Endothelial cell of umbilical vein (primary cell): ENCODE data around the gene NACA. TPM values are rescaled to one million over a fixed set of nuclear protein-coding genes. Genes with fewer than 3 reads are reported as not detected.

Experiments used
- BruUV-seq: library from RNA; stranded (reverse); fragments of 400-500 nt; replicated peaks from 2 replicates; lab custom pipeline; 2021; lab: Mats Ljungman, UMichigan
- CTCF ChIA-PET: fragments of 300-600, 350-600 bp; sonication (Branson Sonifier 250); formaldehyde crosslinking; loops from one replicate; lab custom pipeline; 2021; ENCODE audit warnings: antibody characterized with exemption, inconsistent platforms; lab: Charles Lee
- POLR2A ChIA-PET: fragments of 300-600, 350-600 bp; sonication (Branson Sonifier 250); formaldehyde crosslinking; loops from one replicate; lab custom pipeline; 2021; ENCODE audit warnings: antibody characterized with exemption, inconsistent platforms; lab: Charles Lee
- DNase-seq: peaks from one replicate; pipeline ENCODE4 v3.0.0-alpha.2; 2011; ENCODE audit warnings: low read depth, low spot score
- FAIRE-seq: peaks from 2 replicates; lab custom pipeline; 2011; peaks lifted over from hg19 to GRCh38; lab: Jason Lieb, UNC
- H2AFZ ChIP-seq: 2 replicates; pipeline ENCODE4 v1.6.0; 2012; ENCODE audit warnings: low read depth, low read length, control low read depth, inconsistent platforms
- H3K27ac ChIP-seq: 2 replicates; pipeline ENCODE4 v1.5.1; 2011; ENCODE audit warnings: low read depth, mild to moderate bottlenecking, control low read depth, low read length, moderate library complexity; ENCODE audit not compliant: insufficient read depth
- H3K27me3 ChIP-seq, 2 experiments: 2 replicates each; pipeline versions ENCODE4 v1.6.0 to v1.6.1; 2011; ENCODE audit warnings: low read length in 2 of 2, mixed read lengths in 1 of 2; ENCODE audit not compliant: control insufficient read depth in 2 of 2, insufficient read depth in 2 of 2
- H3K36me3 ChIP-seq, 2 experiments: 2 replicates in 1 of 2; 3 replicates in 1 of 2; pipeline ENCODE4 v1.5.1; 2011; ENCODE audit warnings: low read length in 2 of 2, mild to moderate bottlenecking in 1 of 2, moderate library complexity in 1 of 2; ENCODE audit not compliant: control insufficient read depth in 2 of 2, insufficient read depth in 2 of 2; ENCODE audit errors: extremely low read depth in 1 of 2
- H3K4me1 ChIP-seq: 3 replicates; pipeline ENCODE4 v1.5.1; 2011; ENCODE audit warnings: mild to moderate bottlenecking, low read length; ENCODE audit not compliant: control insufficient read depth, insufficient read depth; ENCODE audit errors: extremely low read depth
- H3K4me2 ChIP-seq: 2 replicates; pipeline ENCODE4 v1.6.1; 2011; ENCODE audit warnings: low read length, control low read depth, mixed read lengths; ENCODE audit not compliant: insufficient read depth
- H3K4me3 ChIP-seq, 3 experiments: fragments of 200-600 bp in 1 of 3; sonication (generic), shearing (Covaris generic) in 1 of 3; replicated peaks in 1 of 3; 2 replicates each; pipeline ENCODE4 v1.5.1; 2011 to 2016; ENCODE audit warnings: control low read depth in 3 of 3, low read length in 3 of 3, mild to moderate bottlenecking in 2 of 3, inconsistent platforms in 1 of 3, low read depth in 1 of 3, moderate library complexity in 1 of 3; ENCODE audit not compliant: insufficient read depth in 1 of 3
- H3K79me2 ChIP-seq: 2 replicates; pipeline ENCODE4 v1.6.0; 2012; ENCODE audit warnings: low read length, inconsistent platforms; ENCODE audit not compliant: control insufficient read depth, insufficient read depth
- H3K9ac ChIP-seq: replicated peaks from 2 replicates; pipeline ENCODE3; 2011; ENCODE audit warnings: low read length, control low read depth; ENCODE audit not compliant: insufficient read depth; ENCODE audit errors: extremely low read depth
- H3K9me1 ChIP-seq: replicated peaks from 3 replicates; pipeline ENCODE4 v1.6.0; 2011; ENCODE audit warnings: mild to moderate bottlenecking, low read length; ENCODE audit not compliant: control insufficient read depth, insufficient read depth; ENCODE audit errors: extremely low read depth
- H3K9me3 ChIP-seq: replicated peaks from 2 replicates; pipeline ENCODE4 v1.5.1; 2012; ENCODE audit warnings: low read length, inconsistent platforms; ENCODE audit not compliant: control insufficient read depth, insufficient read depth
- H4K20me1 ChIP-seq: replicated peaks from 2 replicates; pipeline ENCODE3; 2011; ENCODE audit warnings: mild to moderate bottlenecking, low read length; ENCODE audit not compliant: control insufficient read depth, insufficient read depth; ENCODE audit errors: extremely low read depth
- CTCF ChIP-seq, 2 donors: IDR thresholded peaks; 1 replicate in 1 of 2; 2 replicates in 1 of 2; pipeline ENCODE4 v1.5.1; 2011; ENCODE audit warnings: low read length in 2 of 2, mild to moderate bottlenecking in 2 of 2, moderate library complexity in 2 of 2, control low read depth in 1 of 2, inconsistent platforms in 1 of 2, low read depth in 1 of 2; ENCODE audit not compliant: insufficient read depth in 1 of 2; ENCODE audit errors: extremely low read depth in 1 of 2
- EZH2 ChIP-seq: IDR thresholded peaks from 2 replicates; pipeline ENCODE4 v1.6.1; 2012; ENCODE audit warnings: borderline replicate concordance, low read depth, mild to moderate bottlenecking, moderate library complexity, low read length, inconsistent platforms; ENCODE audit not compliant: severe bottlenecking
- FOS ChIP-seq: IDR thresholded peaks from 2 replicates; pipeline ENCODE4 v1.6.1; 2011; ENCODE audit warnings: mild to moderate bottlenecking, low read length, moderate library complexity, borderline replicate concordance; ENCODE audit not compliant: insufficient read depth
- GATA2 ChIP-seq: IDR thresholded peaks from 2 replicates; pipeline ENCODE4 v1.7.0; 2011; ENCODE audit warnings: low read depth, mild to moderate bottlenecking, moderate library complexity, mixed read lengths, low read length; ENCODE audit not compliant: insufficient read length, insufficient read depth
- JUN ChIP-seq: IDR thresholded peaks from 2 replicates; pipeline ENCODE4 v1.6.1; 2011; ENCODE audit warnings: borderline replicate concordance, low read depth; ENCODE audit not compliant: insufficient read length, insufficient read depth
- MAX ChIP-seq: IDR thresholded peaks from 2 replicates; pipeline ENCODE4 v1.6.1; 2011; ENCODE audit not compliant: insufficient read depth, insufficient read length
- MYC ChIP-seq: IDR thresholded peaks from one replicate; pipeline ENCODE4 v1.6.1; 2011; ENCODE audit warnings: mild to moderate bottlenecking, low read depth, low read length
- POLR2A ChIP-seq: IDR thresholded peaks from 2 replicates; pipeline ENCODE4 v1.6.1; 2012; ENCODE audit warnings: low read depth, mild to moderate bottlenecking, control low read depth, low read length
- POLR2AphosphoS5 ChIP-seq: IDR thresholded peaks from 2 replicates; pipeline ENCODE4 v1.6.1; 2012; ENCODE audit warnings: low read depth, mild to moderate bottlenecking, control low read depth, low read length, moderate library complexity; ENCODE audit not compliant: insufficient read depth
- dilution Hi-C: fragments of 300-500 bp; cut with MboI; formaldehyde crosslinking; loops from one replicate; pipeline ENCODE4 v1.15.0; 2019; ENCODE audit warnings: low sequenced_read_pairs; ENCODE audit not compliant: extremely low pct_ligation_motif_present
- intact Hi-C: fragments of 100-400 bp; cut with micrococcal nuclease; formaldehyde crosslinking; loops from one replicate; pipeline ENCODE4 v1.10.0; 2022
- polyA plus RNA-seq, 4 experiments: library from polyadenylated mRNA; depleted of rRNA in 3 of 4; stranded (reverse) in 3 of 4; unstranded in 1 of 4; fragments of >200 nt; gene quantifications; 2 replicates each; pipeline versions ENCODE4 v1.2.1 to v1.2.3, GENCODE V29; 2011 to 2012; ENCODE audit warnings: missing spikeins in 1 of 4
- total RNA-seq: library from RNA; stranded (reverse); gene quantifications from 2 replicates; pipeline ENCODE4 v1.2.3, GENCODE V29; 2021

NACA gene
- total and polyA plus RNA-seq, 2 donors (not counting 3 experiments of a cell fraction or from before 2014, with no cell fraction given), result 260 to 892 TPM

GRCh38 chr12:56688846-56689109, 36.3 kb downstream of the NACA start:
- intact Hi-C loops, result loop anchor here (1.0 to 5.0 kb wide), 4 partner anchors 37 to 399 kb away; partner anchors contain the start of genes NAB2, NACA and PRIM1
- FAIRE-seq, result no peak

More at GRCh38 chr12:56688846-56689109, 36.3 kb downstream of the NACA start:
- Histone ChIP-seq H3K9ac (peak overlapping the region; percentile 79), H4K20me1 (no peaks in the 10 kb centered on the region), H3K9me3 (no peaks in the 10 kb centered on the region), H3K79me2 (peaks cover 42% of the 10 kb centered on the region), H2AFZ (peak overlapping the region; percentile 19), H3K36me3 (peaks cover 0 to 2% of the 10 kb centered on the region in 2 experiments), H3K4me1 (peaks cover 27% of the 10 kb centered on the region), H3K27ac (peak overlapping the region; percentile 80), H3K4me3 (peak overlapping the region; percentile 3 to 69 (median 28)), H3K9me1 (no peaks in the 10 kb centered on the region), H3K4me2 (peak overlapping the region; percentile 90), H3K27me3 (no peaks in the 10 kb centered on the region)
- dilution Hi-C loops, result no loop called here
- ChIA-PET CTCF (interaction anchor here (0.7 to 1.8 kb wide), 3 partner anchors 52 to 770 kb away, joined by 3 to 7 read pairs (median 3); partner anchors contain the start of gene GLI1), POLR2A (interaction anchor here (1.0 to 1.5 kb wide), 3 partner anchors 12 to 52 kb away, joined by 3 to 5 read pairs (median 3); no protein-coding TSS in a partner anchor)
- no peak for DNase-seq
- no peak for TF ChIP-seq POLR2A
- TF ChIP-seq JUN, result no peak
- TF ChIP-seq POLR2AphosphoS5, result no peak
- TF ChIP-seq GATA2, result no peak
- no peak for TF ChIP-seq EZH2
- no peak for TF ChIP-seq CTCF (IDR thresholded peaks at IDR 0.05; ENCODE audit: extremely low read depth in 1 of 2, insufficient read depth in 1 of 2, low read depth in 1 of 2, low read length in 2 of 2)
- TF ChIP-seq MAX, result no peak
- TF ChIP-seq MYC, result no peak
- TF ChIP-seq FOS, result no peak
- BruUV-seq, result TSS peak; percentile 97
